RWPE1 (cell line): ENCODE measurements around the gene PDE3A.

Experiments
- CTCF ChIA-PET: fragments of 350-600 bp; sonication (Branson Sonifier 250); formaldehyde crosslinking; extraction: SDS; loops from one replicate; lab custom pipeline; 2021; lab: Yijun Ruan, JAX
- POLR2A ChIA-PET: fragments of 400-600 bp; formaldehyde crosslinking; extraction: SDS; loops from one replicate; lab custom pipeline; 2020; ENCODE audit warnings: antibody characterized with exemption; ENCODE audit not compliant: low non-redundant PET; lab: Yijun Ruan, JAX
- DNase-seq: peaks from one replicate; pipeline ENCODE4 v3.0.0; 2012; ENCODE audit warnings: low spot score
- H3K27ac ChIP-seq: fragments of 450-650 bp; 2 replicates; pipeline ENCODE4 v1.5.1; 2017
- TF ChIP-seq, protein P1 (sequence below): fragments of 450-650 bp; conservative IDR thresholded peaks from 2 replicates; pipeline ENCODE4 v1.5.1; 2017; ENCODE audit warnings: low read depth, mild to moderate bottlenecking

The PDE3A gene

DNA sequence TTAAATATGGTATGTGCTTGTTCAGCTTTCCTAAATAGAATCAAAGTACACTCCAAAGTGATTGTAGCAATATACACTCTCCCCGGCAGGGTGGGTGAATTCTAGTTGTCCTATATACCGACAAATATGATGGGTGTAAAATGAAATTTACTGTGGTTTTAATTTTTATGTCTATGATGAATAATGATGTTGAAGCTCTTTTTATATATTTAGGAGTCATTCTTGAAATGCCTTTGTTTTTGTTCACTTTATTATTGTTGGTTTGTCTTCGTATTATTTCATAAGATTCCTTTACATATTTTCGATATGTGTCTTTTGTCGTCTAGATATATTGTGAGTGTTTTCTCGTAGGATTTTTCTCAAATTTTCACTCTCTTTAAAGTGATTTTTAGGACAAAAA is 105.7 kb downstream of the PDE3A start:
- TF ChIP-seq, protein P1, sequence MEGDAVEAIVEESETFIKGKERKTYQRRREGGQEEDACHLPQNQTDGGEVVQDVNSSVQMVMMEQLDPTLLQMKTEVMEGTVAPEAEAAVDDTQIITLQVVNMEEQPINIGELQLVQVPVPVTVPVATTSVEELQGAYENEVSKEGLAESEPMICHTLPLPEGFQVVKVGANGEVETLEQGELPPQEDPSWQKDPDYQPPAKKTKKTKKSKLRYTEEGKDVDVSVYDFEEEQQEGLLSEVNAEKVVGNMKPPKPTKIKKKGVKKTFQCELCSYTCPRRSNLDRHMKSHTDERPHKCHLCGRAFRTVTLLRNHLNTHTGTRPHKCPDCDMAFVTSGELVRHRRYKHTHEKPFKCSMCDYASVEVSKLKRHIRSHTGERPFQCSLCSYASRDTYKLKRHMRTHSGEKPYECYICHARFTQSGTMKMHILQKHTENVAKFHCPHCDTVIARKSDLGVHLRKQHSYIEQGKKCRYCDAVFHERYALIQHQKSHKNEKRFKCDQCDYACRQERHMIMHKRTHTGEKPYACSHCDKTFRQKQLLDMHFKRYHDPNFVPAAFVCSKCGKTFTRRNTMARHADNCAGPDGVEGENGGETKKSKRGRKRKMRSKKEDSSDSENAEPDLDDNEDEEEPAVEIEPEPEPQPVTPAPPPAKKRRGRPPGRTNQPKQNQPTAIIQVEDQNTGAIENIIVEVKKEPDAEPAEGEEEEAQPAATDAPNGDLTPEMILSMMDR, result no peak
- POLR2A ChIA-PET, result no interaction called here
- DNase-seq, result no peak
- CTCF ChIA-PET, result interaction anchor here (0.6 kb wide), 1 partner anchor 155 kb away, joined by 3 read pairs; no protein-coding TSS in a partner anchor
- H3K27ac ChIP-seq, result no peak overlapping the region

DNA sequence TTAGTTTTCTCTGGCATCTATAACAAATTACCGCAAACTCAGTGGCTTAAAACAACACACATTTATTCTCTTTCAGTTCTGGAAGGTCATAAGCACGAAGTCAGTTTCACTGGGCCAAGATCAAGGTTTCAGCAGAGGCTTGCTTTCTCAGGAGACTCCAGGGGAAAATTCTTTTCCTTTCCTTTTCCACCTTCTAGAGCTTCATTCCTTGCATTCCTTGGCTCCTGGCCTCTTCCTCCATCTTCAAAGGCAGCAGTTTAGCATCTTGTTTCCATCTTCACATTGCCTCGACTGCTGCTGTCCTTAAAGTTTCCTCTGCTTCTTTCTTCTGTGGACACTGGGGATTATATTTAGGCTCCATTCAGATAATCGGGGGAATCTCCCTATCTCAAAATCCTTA is 106.1 kb downstream of the PDE3A start:
- H3K27ac ChIP-seq, result no peak overlapping the region
- CTCF ChIA-PET, result interaction anchor here (0.6 kb wide), 1 partner anchor 127 kb away, joined by 3 read pairs; no protein-coding TSS in a partner anchor
- POLR2A ChIA-PET, result no interaction called here

DNA sequence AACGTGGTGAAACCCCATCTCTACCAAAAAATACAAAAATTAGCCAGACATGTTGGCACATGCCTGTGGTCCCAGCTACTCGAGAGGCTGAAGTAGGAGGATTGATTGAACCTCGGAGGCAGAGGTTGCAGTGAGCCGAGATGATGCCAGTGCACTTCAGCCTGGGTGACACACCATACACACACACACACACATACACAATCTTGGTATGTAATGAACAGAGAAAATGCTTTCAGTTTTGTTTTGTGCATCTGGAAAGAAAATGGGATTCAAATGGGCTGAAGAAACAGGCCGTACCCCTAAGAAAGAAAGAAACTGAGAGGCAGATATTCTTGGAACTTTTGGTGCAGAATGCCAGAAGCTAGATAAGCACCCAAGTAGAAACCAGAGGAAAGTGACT is 107.2 kb downstream of the PDE3A start:
- DNase-seq, result no peak
- ChIA-PET CTCF (no interaction called here), POLR2A (no interaction called here)
- TF ChIP-seq, protein P1, result no peak
- H3K27ac ChIP-seq, result no peak overlapping the region

More for the DNA sequence above, 106.1 kb downstream of the PDE3A start:
- no peak for DNase-seq
- TF ChIP-seq, protein P1, result no peak

DNA sequence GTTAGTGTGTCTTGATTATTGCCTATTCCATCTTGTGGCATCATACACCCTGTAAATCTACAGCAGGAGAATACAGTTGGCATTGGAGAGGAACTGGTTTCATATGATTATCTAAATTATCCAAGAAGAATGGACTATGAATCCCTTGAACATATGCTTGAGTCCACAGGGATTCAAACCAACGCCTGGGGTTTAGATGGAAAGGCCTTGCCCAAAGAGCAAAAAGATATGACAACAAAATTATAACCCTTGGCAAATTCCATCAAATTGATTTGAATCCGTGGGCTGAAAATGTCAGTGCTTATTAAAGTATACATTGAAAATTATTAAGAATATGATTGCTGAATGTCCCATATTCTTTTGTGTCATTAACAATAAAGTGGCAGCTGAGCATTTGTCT is 108.2 kb downstream of the PDE3A start:
- DNase-seq, result no peak
- H3K27ac ChIP-seq, result no peak overlapping the region
- ChIA-PET CTCF (no interaction called here), POLR2A (no interaction called here)
- TF ChIP-seq, protein P1, result no peak

DNA sequence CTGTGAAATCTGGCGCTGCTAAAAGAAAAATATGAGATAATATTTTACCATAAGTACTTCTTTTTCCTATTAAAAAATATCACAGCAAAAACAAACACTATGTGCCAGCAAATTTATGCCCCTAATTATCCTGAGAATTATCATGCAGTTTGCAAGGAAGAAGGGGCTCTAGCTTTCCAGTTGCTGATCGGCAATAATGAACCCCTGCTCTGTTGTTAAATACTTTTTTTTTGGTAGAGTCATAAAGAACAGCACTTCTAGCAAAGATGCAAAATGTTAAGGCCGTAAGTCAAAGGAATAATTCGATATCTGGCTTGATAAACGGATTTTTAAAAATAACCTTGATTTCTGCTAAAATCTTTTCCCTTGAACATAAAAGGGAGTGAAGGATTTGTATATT is 108.9 kb downstream of the PDE3A start:
- H3K27ac ChIP-seq, result no peak overlapping the region
- TF ChIP-seq, protein P1, result no peak
- no peak for DNase-seq
- POLR2A ChIA-PET, result no interaction called here
- CTCF ChIA-PET, result no interaction called here

DNA sequence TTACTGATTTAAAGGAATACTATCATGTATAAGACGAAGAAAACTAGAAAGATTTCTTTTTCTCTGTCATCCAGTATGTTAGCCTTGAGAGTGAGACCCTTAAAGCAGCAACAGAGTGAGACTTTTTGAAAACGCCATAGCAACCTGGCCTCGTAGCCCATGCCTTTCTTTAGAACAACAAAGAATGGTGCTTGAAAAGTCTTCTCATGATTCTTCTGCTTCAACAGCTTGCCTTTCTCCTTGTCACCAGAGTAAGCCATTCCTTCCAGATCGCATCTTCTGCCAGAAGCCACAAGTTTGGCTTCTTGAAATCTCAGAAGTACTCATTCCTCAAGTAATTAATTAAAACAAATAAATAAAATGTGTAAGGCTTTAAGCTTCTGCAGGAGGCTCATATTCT is 109.3 kb downstream of the PDE3A start:
- DNase-seq, result no peak
- TF ChIP-seq, protein P1, result no peak
- POLR2A ChIA-PET, result no interaction called here
- CTCF ChIA-PET, result no interaction called here
- H3K27ac ChIP-seq, result no peak overlapping the region
